CD4-positive, alpha-beta T cell (primary cell): Measurements from ENCODE around the gene ATP1A4. TPM values are rescaled to one million over a fixed set of nuclear protein-coding genes. Genes with fewer than 3 reads are reported as not detected.
A peak's percentile ranks its signal among the peaks of the same experiment; 100 is the strongest.

Source experiments
- ATAC-seq: fragments of 200-7000 bp; cut with Tn5 transposase; one replicate; pipeline ENCODE4 v1.10.0; 2022; ENCODE audit warnings: mild to moderate bottlenecking; ENCODE audit not compliant: poor library complexity
- CTCF ChIA-PET: fragments of 350-600 bp; sonication (Branson Sonifier 250); formaldehyde crosslinking; loops from one replicate; lab custom pipeline; 2021; ENCODE audit warnings: antibody characterized with exemption, inconsistent platforms; lab: Charles Lee
- POLR2A ChIA-PET: fragments of 350-600 bp; sonication (Branson Sonifier 250); formaldehyde crosslinking; loops from one replicate; lab custom pipeline; 2021; ENCODE audit warnings: antibody characterized with exemption, inconsistent platforms; lab: Charles Lee
- DNase-seq, 14 experiments: peaks; one replicate each; pipeline ENCODE4 v3.0.0-alpha.2; 2013 to 2020; ENCODE audit warnings: mixed read lengths in 2 of 14
- H3K27ac ChIP-seq, 2 donors: one replicate each; pipeline versions ENCODE4 v1.5.1 to v1.7.0; 2013; ENCODE audit warnings: low read length in 2 of 2, low read depth in 1 of 2, mild to moderate bottlenecking in 1 of 2
- H3K27me3 ChIP-seq, 2 experiments: 1 replicate in 1 of 2; 2 replicates in 1 of 2; pipeline versions ENCODE4 v1.6.1 to v1.7.0; 2013; ENCODE audit warnings: low read length in 2 of 2, control low read depth in 1 of 2, mild to moderate bottlenecking in 1 of 2, moderate library complexity in 1 of 2; ENCODE audit not compliant: insufficient read depth in 2 of 2, control insufficient read depth in 1 of 2
- H3K36me3 ChIP-seq: one replicate; pipeline ENCODE4 v1.6.1; 2013; ENCODE audit warnings: low read length, control low read depth; ENCODE audit not compliant: insufficient read depth
- H3K4me1 ChIP-seq: one replicate; pipeline ENCODE4 v1.6.1; 2013; ENCODE audit warnings: low read length, control low read depth; ENCODE audit not compliant: insufficient read depth
- H3K4me3 ChIP-seq: one replicate; pipeline ENCODE4 v1.5.1; 2013; ENCODE audit warnings: mild to moderate bottlenecking, low read length, moderate library complexity
- H3K9me3 ChIP-seq, 2 experiments: 1 replicate in 1 of 2; 2 replicates in 1 of 2; pipeline versions ENCODE4 v1.6.1 to v1.7.0; 2013; ENCODE audit warnings: low read length in 2 of 2, mild to moderate bottlenecking in 2 of 2, control low read depth in 1 of 2, moderate library complexity in 1 of 2; ENCODE audit not compliant: control insufficient read depth in 1 of 2, insufficient read depth in 1 of 2
- H3K27ac Mint-ChIP-seq: one replicate; pipeline ENCODE4 v1.8.0; 2020; ENCODE audit warnings: mixed read lengths
- H3K27me3 Mint-ChIP-seq: one replicate; pipeline ENCODE4 v1.8.0; 2021; ENCODE audit warnings: mixed read lengths
- H3K36me3 Mint-ChIP-seq: one replicate; pipeline ENCODE4 v1.8.0; 2021; ENCODE audit warnings: low read depth, mixed read lengths
- H3K4me1 Mint-ChIP-seq: one replicate; pipeline ENCODE4 v1.8.0; 2021; ENCODE audit warnings: low read depth, mixed read lengths
- H3K4me3 Mint-ChIP-seq: one replicate; pipeline ENCODE4 v1.8.0; 2020; ENCODE audit warnings: mild to moderate bottlenecking, mixed read lengths
- H3K9me3 Mint-ChIP-seq: one replicate; pipeline ENCODE4 v1.8.0; 2020; ENCODE audit warnings: mixed read lengths
- intact Hi-C, 2 experiments: fragments of 100-400 bp; cut with DNase I in 1 of 2; cut with micrococcal nuclease in 1 of 2; formaldehyde crosslinking; loops; one replicate each; pipeline versions ENCODE4 v1.15.1 to v1.9.0; 2023 to 2025; cut with DNase I, micrococcal nuclease
- total RNA-seq, 174 experiments: library from RNA in 2 of 174; stranded (reverse) in 2 of 174; gene quantifications; one replicate each; pipeline ENCODE4 v1.2.3 and lab custom pipeline; 2021 to 2026
- TF ChIP-seq, protein P1 (sequence below): fragments of 200-600 bp; IDR thresholded peaks from one replicate; pipeline ENCODE4 v1.8.0; 2022; ENCODE audit warnings: antibody characterized with exemption, mild to moderate bottlenecking

Gene ATP1A4
- total RNA-seq, 2 experiments from 2014 or later = 0.22 TPM; not detected in 1

DNA sequence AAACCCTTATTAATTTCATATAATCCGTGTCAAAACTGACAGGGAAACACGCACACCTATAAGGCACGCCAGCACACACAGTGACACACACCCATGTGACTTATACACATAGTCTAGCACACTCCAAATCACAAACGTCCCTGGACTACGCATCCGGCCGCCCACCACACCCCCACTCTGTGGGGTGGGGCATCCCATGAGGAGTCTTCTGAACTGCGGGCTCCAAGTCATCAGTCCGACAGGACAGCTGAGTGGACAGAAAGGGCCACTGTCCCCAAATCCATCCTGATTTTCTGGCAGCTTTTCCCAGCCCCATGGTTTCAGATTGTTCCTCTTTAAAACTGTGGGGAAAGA is 54.6 kb downstream of the ATP1A4 start:
- TF ChIP-seq, protein P1, sequence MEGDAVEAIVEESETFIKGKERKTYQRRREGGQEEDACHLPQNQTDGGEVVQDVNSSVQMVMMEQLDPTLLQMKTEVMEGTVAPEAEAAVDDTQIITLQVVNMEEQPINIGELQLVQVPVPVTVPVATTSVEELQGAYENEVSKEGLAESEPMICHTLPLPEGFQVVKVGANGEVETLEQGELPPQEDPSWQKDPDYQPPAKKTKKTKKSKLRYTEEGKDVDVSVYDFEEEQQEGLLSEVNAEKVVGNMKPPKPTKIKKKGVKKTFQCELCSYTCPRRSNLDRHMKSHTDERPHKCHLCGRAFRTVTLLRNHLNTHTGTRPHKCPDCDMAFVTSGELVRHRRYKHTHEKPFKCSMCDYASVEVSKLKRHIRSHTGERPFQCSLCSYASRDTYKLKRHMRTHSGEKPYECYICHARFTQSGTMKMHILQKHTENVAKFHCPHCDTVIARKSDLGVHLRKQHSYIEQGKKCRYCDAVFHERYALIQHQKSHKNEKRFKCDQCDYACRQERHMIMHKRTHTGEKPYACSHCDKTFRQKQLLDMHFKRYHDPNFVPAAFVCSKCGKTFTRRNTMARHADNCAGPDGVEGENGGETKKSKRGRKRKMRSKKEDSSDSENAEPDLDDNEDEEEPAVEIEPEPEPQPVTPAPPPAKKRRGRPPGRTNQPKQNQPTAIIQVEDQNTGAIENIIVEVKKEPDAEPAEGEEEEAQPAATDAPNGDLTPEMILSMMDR = no peak
- DNase-seq = peak; percentile 16 to 77 (median 39)
- Mint-ChIP-seq H3K27me3 (no peaks in the 10 kb centered on the region), H3K4me3 (peak overlapping the region; percentile 90), H3K4me1 (peaks cover 42% of the 10 kb centered on the region), H3K27ac (peak overlapping the region; percentile 76), H3K9me3 (no peaks in the 10 kb centered on the region), H3K36me3 (no peaks in the 10 kb centered on the region)
- Histone ChIP-seq H3K36me3 (peaks cover 17% of the 10 kb centered on the region), H3K4me1 (peaks cover 45% of the 10 kb centered on the region), H3K9me3 (no peaks in the 10 kb centered on the region), H3K27me3 (no peaks in the 10 kb centered on the region), H3K27ac (peak overlapping the region; percentile 33 to 71), H3K4me3 (peak overlapping the region; percentile 97)
- ATAC-seq = peak; percentile 73
- ChIA-PET POLR2A (interaction anchor here (1.0 to 1.4 kb wide), 3 partner anchors 13 to 79 kb away, joined by 3 to 9 read pairs (median 4); partner anchors contain the start of genes DCAF8 and PEX19), CTCF (no interaction called here)
- intact Hi-C loops = loop anchor here (5.0 kb wide), 2 partner anchors 46 to 109 kb away; partner anchors contain the start of gene IGSF8 (in 1 of the 2)

DNA sequence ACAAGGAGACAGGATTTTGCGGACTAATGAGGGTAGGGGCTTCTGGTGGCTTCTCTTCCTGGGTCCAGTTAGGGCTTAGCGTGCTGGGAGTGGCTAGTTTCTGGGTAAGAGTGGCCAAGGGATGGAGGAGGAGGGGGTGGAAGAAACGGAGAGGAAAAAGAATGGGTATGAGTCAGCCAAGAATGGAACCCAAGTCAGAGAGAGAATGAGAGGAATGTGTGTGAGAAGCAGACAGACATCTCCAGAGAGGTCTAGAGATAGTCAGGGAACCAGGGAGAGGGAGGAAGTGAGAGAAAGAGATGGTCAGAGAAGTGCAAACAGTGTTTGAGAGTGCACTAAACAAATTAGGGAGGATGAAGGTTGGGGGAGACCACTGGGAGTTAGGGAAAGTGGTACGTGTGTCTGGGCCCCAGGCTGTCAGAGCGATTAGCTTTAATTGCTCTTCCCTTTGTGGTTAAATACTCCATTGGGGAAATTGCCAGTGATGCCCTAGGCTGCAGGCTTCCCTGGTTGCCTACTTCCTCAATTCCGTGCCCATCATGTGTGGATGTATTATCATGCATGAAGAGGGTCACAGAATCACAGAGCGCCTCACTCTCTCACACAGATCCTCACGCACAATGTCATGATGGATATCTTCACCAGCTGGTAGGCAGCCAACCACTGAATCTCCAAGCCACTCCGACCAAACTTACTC is 55.2 kb downstream of the ATP1A4 start:
- Histone ChIP-seq H3K4me3 (peak overlapping the region; percentile 97), H3K9me3 (no peaks in the 10 kb centered on the region), H3K4me1 (peaks cover 45% of the 10 kb centered on the region), H3K27me3 (no peaks in the 10 kb centered on the region), H3K36me3 (peaks cover 22% of the 10 kb centered on the region), H3K27ac (peak overlapping the region; percentile 33 to 71)
- DNase-seq (peak in 2 of 14 experiments; percentile 26 to 30), ATAC-seq (no peak)
- intact Hi-C loops = loop anchor here (5.0 kb wide), 2 partner anchors 46 to 109 kb away; partner anchors contain the start of gene IGSF8 (in 1 of the 2)
- Mint-ChIP-seq H3K27me3 (no peaks in the 10 kb centered on the region), H3K9me3 (no peaks in the 10 kb centered on the region), H3K4me3 (peak overlapping the region; percentile 90), H3K27ac (peak overlapping the region; percentile 76), H3K4me1 (peaks cover 42% of the 10 kb centered on the region), H3K36me3 (peaks cover 4% of the 10 kb centered on the region)
- CTCF ChIA-PET = no interaction called here
- POLR2A ChIA-PET = interaction anchor here (1.0 to 1.4 kb wide), 3 partner anchors 12 to 79 kb away, joined by 3 to 9 read pairs (median 4); partner anchors contain the start of genes DCAF8 and PEX19
- TF ChIP-seq, protein P1 = no peak

DNA sequence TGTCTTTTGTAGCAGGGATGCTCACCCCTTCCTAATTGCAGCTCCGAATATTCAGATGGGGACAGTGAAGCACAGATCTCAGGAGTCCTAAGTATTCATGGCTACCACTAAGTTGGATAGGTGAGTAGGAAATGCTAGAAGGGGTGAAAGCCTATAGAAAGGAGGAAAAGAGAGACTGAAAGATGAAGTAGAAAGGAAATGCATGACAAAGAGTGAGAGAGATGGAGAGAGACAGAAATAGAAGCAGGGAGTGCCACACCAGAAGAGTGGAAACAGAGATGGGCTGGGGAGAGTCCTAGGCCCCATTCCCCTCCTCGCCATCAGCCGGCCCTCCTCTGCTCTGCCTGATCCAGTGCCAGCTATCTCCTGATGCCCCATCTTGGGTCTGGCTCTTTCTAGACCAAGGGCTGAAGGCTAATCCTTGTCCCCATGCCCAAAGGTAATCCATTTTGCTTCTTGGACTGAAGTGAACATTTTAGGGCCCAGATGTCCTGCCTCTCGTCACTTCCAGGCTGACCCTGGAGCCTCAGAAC is 55.8 kb downstream of the ATP1A4 start:
- H3K4me3 ChIP-seq = no peak overlapping the region
- CTCF ChIA-PET = interaction anchor here (1.0 kb wide), 1 partner anchor 42 kb away, joined by 3 read pairs; no protein-coding TSS in a partner anchor
- POLR2A ChIA-PET = no interaction called here

More for the DNA sequence above, 55.8 kb downstream of the ATP1A4 start:
- Histone ChIP-seq H3K9me3 (no peaks in the 10 kb centered on the region), H3K27me3 (no peaks in the 10 kb centered on the region), H3K27ac (peak overlapping the region in 1 of 2 donors; percentile 12), H3K4me1 (peaks cover 45% of the 10 kb centered on the region), H3K36me3 (peaks cover 28% of the 10 kb centered on the region)
- intact Hi-C loops = loop anchor here (5.0 kb wide), 2 partner anchors 45 to 110 kb away; partner anchors contain the start of gene IGSF8 (in 1 of the 2)
- no peak for ATAC-seq
- Mint-ChIP-seq H3K4me1 (peaks cover 42% of the 10 kb centered on the region), H3K27ac (peak overlapping the region; percentile 76), H3K36me3 (peaks cover 10% of the 10 kb centered on the region), H3K4me3 (peak overlapping the region; percentile 90), H3K27me3 (no peaks in the 10 kb centered on the region), H3K9me3 (no peaks in the 10 kb centered on the region)
- TF ChIP-seq, protein P1 = no peak
- no peak for DNase-seq
